ENCODE measurements around the gene GORASP2. TPM values are rescaled to one million over a fixed set of nuclear protein-coding genes. Genes with fewer than 3 reads are reported as not detected.
"Not testable (repeated sequence)": the region's sequence is repeated elsewhere in the genome, so short reads cannot be mapped to it uniquely, and the experiment has no call there.

The GORASP2 gene
- total RNA-seq, 3 donors from 2014 or later: 70.3 to 73.4 (median 71.2) TPM

GRCh38 chr2:170895023-170895757, 33.9 kb upstream of the GORASP2 start:
- DNase-seq (no peak), ATAC-seq (no peak)
- no peaks in the 10 kb centered on the region for H3K4me1 ChIP-seq (ENCODE audit: low read depth)
- no peak overlapping the region for H3K4me3 ChIP-seq
- no peaks in the 10 kb centered on the region for H3K9me3 ChIP-seq
- intact Hi-C loops (cut with DNase I, micrococcal nuclease): no loop called here
- H3K36me3 ChIP-seq (ENCODE audit: low read depth): no peaks in the 10 kb centered on the region
- TF ChIP-seq, protein P1, sequence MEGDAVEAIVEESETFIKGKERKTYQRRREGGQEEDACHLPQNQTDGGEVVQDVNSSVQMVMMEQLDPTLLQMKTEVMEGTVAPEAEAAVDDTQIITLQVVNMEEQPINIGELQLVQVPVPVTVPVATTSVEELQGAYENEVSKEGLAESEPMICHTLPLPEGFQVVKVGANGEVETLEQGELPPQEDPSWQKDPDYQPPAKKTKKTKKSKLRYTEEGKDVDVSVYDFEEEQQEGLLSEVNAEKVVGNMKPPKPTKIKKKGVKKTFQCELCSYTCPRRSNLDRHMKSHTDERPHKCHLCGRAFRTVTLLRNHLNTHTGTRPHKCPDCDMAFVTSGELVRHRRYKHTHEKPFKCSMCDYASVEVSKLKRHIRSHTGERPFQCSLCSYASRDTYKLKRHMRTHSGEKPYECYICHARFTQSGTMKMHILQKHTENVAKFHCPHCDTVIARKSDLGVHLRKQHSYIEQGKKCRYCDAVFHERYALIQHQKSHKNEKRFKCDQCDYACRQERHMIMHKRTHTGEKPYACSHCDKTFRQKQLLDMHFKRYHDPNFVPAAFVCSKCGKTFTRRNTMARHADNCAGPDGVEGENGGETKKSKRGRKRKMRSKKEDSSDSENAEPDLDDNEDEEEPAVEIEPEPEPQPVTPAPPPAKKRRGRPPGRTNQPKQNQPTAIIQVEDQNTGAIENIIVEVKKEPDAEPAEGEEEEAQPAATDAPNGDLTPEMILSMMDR (IDR thresholded peaks at IDR 0.05): no peak

GRCh38 chr2:170896622-170897021, 32.4 kb upstream of the GORASP2 start:
- intact Hi-C loops (cut with DNase I, micrococcal nuclease): no loop called here
- Histone ChIP-seq H3K9me3 (no peaks in the 10 kb centered on the region), H3K4me3 (no peak overlapping the region), H3K36me3 (ENCODE audit: low read depth) (no peaks in the 10 kb centered on the region), H3K4me1 (ENCODE audit: low read depth) (no peaks in the 10 kb centered on the region)
- ATAC-seq: no peak
- TF ChIP-seq, protein P1 (IDR thresholded peaks at IDR 0.05): no peak
- DNase-seq: no peak

DNA sequence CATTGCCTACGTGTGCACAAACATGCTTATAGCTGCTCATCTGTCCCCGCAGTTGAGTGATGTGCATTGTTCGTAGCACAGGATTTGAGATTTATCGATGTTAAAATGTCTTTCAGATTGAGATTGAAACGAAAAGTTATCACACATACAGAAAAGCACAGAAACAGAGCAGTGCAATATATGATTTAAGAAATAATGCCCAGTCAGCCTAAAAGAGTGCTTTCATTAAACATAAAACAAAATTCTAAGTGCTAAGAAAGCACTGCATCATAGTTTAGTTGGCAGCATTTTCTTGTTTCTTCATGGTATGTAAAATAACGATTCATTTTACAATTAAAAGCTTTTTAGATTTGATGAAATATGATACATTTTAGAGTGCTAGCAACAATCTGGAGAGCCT, 31.9 kb upstream of the GORASP2 start:
- TF ChIP-seq, protein P1 (IDR thresholded peaks at IDR 0.05): no peak
- intact Hi-C loops (cut with DNase I, micrococcal nuclease): no loop called here
- H3K36me3 ChIP-seq (ENCODE audit: low read depth): no peaks in the 10 kb centered on the region
- ATAC-seq (no peak), DNase-seq (no peak)
- no peaks in the 10 kb centered on the region for H3K4me1 ChIP-seq (ENCODE audit: low read depth)
- H3K4me3 ChIP-seq: no peak overlapping the region
- H3K9me3 ChIP-seq: no peaks in the 10 kb centered on the region

DNA sequence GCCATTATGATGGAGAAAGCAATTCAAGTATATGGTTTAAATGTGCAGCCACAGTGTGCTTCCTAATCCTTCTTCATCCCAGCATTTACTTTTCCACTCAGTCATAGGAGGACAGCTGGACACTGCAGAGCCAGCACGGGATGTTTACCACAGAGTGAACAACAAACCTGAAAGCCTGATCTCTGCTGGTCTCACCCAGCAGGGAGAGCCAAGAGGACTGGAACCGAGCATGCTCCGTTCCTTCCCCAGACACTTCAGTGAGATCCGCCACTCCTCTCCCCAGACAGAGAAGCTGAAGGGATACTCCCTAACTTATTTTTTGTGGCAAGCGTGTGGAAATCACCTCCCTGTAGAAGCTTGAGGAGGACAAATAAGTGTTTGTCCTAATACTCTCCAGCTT, 23.2 kb upstream of the GORASP2 start:
- no peak for ATAC-seq
- intact Hi-C loops (cut with DNase I, micrococcal nuclease): no loop called here
- TF ChIP-seq, protein P1 (IDR thresholded peaks at IDR 0.05): no peak
- Histone ChIP-seq H3K36me3 (ENCODE audit: low read depth) (no peaks in the 10 kb centered on the region), H3K4me1 (ENCODE audit: low read depth) (no peaks in the 10 kb centered on the region), H3K9me3 (peaks cover 11% of the 10 kb centered on the region), H3K4me3 (no peak overlapping the region)
- DNase-seq: no peak

DNA sequence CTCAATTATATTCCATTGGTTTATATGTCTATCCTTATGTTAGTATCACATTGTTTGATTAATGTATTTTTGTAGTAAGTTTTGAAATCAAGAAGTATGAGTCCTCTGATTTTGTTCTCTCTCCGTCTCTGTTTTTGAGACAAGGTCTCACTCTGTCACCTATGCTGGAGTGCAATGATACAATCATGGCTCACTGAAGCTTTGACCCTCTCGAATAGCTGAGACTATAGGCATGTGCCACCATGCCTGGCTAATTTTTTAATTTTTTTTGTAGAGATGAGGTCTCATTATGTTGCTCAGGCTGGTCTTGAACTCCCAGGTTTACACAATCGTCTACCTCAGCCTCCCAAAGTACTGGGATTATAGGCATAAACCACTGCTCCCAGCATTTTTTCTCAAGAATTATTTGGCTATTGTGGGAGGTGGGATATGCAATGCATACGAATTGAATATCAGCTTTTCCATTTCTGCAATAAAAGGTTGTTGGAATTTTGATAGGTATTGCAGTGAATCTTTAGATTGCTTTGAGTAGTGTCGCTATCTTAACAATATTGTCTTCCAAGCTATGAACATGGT, 17.7 kb upstream of the GORASP2 start:
- TF ChIP-seq, protein P1 (IDR thresholded peaks at IDR 0.05): no peak
- Histone ChIP-seq H3K36me3 (ENCODE audit: low read depth) (no peaks in the 10 kb centered on the region), H3K4me1 (ENCODE audit: low read depth) (no peaks in the 10 kb centered on the region), H3K4me3 (no peak overlapping the region), H3K9me3 (peaks cover 44% of the 10 kb centered on the region)
- no peak for DNase-seq
- intact Hi-C loops (cut with DNase I, micrococcal nuclease): no loop called here
- ATAC-seq: no peak

- H3K4me3 ChIP-seq; intact Hi-C loops (cut with DNase I, micrococcal nuclease); DNase-seq; H3K36me3 ChIP-seq (ENCODE audit: low read depth); ATAC-seq; H3K4me1 ChIP-seq (ENCODE audit: low read depth): not testable (repeated sequence)
- H3K9me3 ChIP-seq: peaks cover 55% of the 10 kb centered on the region
Measured at GRCh38 chr2:170914994-170915666, 13.9 kb upstream of the GORASP2 start.

Measured in mucosa of descending colon (tissue), 3 donors.